HUES6 (cell line): ENCODE data around the gene METTL21A.

Experiments
- H3K27ac ChIP-seq: 2 replicates; pipeline ENCODE4 v1.7.0; 2013; ENCODE audit warnings: low read depth, mild to moderate bottlenecking, low read length, inconsistent platforms
- H3K27me3 ChIP-seq: 2 replicates; pipeline ENCODE4 v1.6.1; 2013; ENCODE audit warnings: low read length; ENCODE audit not compliant: control insufficient read depth, insufficient read depth
- H3K36me3 ChIP-seq: 2 replicates; pipeline ENCODE4 v1.6.1; 2013; ENCODE audit warnings: low read length; ENCODE audit not compliant: control insufficient read depth, insufficient read depth
- H3K4me1 ChIP-seq: 2 replicates; pipeline ENCODE4 v1.6.1; 2013; ENCODE audit warnings: low read length; ENCODE audit not compliant: control insufficient read depth, insufficient read depth
- H3K4me3 ChIP-seq: 2 replicates; pipeline ENCODE4 v1.5.1; 2013; ENCODE audit warnings: low read depth, low read length
- H3K9ac ChIP-seq: one replicate; pipeline ENCODE4 v1.6.1; 2013; ENCODE audit warnings: mild to moderate bottlenecking, low read length
- H3K9me3 ChIP-seq: 2 replicates; pipeline ENCODE4 v1.6.1; 2013; ENCODE audit warnings: low read depth, low read length; ENCODE audit not compliant: control insufficient read depth, insufficient read depth

The METTL21A gene

DNA sequence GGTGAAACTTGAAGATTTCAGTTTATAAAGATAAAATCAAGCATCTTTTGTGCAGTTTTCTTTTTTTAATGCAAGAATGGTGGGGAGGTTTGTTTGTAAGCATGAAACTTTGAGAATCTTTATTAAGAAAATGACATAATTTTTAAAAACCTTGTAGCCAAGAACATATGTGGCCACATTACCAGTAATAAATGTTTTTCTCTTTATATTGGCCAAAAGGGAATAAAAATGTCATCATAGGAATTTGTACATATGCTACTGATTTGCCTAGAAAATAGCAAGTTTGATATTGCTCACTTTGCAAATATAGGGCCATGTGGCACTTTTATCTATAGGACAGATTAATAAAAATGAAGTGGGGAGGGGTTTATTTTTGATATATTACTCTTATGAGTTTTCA, 25.6 kb downstream of the METTL21A start:
- Histone ChIP-seq H3K36me3 (peaks cover 38% of the 10 kb centered on the region), H3K27ac (no peak overlapping the region), H3K4me3 (no peak overlapping the region), H3K9ac (no peak overlapping the region), H3K4me1 (no peaks in the 10 kb centered on the region), H3K9me3 (no peaks in the 10 kb centered on the region), H3K27me3 (no peaks in the 10 kb centered on the region)

DNA sequence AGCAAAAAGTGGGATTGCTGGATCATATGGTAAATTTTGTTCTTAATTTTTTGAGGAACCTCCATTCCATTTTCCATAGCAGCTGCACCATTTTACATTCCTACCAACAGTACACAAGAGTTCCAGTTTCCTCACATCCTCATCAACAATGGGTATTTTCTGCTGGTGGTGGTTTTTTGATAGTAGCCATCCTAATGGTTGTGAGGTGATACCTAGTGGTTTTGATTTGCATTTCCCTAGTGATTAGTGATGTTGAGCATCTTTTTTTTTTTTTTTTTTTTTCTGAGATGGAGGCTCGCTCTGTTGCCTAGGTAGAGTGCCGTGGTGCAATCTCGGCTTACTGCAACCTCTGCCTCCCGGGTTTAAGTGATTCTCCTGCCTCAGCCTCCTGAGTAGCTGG, 30.5 kb downstream of the METTL21A start:
- Histone ChIP-seq H3K36me3 (peaks cover 70% of the 10 kb centered on the region), H3K9me3 (no peaks in the 10 kb centered on the region; the same call in 1 of the 2 replicates), H3K9ac (no peak overlapping the region), H3K4me3 (no peak overlapping the region), H3K27me3 (no peaks in the 10 kb centered on the region), H3K4me1 (no peaks in the 10 kb centered on the region), H3K27ac (no peak overlapping the region)

DNA sequence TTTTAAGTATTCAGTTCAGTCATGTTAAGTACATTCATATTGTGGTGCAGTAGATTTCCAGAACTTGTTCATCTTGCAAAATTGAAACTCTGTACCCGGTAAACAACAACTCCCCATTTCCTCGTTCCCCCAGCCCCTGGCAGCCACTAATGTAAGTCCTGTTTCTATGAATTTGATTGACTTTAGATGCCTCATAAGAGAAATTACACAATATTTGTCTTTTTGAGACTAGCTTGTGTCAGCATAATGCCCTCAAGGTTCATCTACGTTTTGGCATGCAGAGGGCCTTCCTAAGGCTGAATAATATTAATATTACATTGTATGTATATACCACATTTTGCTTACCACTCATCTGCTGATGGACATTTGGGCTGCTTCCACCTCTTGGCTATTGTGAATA, 30.9 kb downstream of the METTL21A start:
- no peaks in the 10 kb centered on the region for H3K27me3 ChIP-seq
- H3K4me1 ChIP-seq = no peaks in the 10 kb centered on the region
- H3K27ac ChIP-seq = no peak overlapping the region
- H3K4me3 ChIP-seq = no peak overlapping the region
- no peak overlapping the region for H3K9ac ChIP-seq
- H3K36me3 ChIP-seq = peaks cover 72% of the 10 kb centered on the region
- H3K9me3 ChIP-seq = no peaks in the 10 kb centered on the region; the same call in 1 of the 2 replicates

DNA sequence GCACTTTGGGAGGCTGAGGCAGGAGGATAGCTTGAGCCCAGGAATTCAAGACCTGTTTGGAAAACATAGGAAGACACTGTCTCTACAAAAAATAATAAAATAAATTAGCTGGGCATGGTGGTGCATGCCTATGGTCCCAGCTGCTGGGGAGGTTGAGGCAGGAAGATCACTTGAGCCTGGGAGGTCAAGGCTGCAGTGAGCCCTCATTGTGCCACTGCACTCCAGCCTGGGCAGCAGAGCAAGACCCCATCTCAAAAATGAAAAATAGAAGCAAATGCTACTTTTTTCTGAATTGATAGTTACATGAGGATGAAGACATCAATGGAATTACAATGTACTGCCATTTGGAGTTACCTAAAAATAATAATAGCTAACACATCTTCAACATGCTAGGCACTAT, 31.9 kb downstream of the METTL21A start:
- peaks cover 77% of the 10 kb centered on the region for H3K36me3 ChIP-seq
- H3K4me3 ChIP-seq = no peak overlapping the region
- no peaks in the 10 kb centered on the region for H3K27me3 ChIP-seq

DNA sequence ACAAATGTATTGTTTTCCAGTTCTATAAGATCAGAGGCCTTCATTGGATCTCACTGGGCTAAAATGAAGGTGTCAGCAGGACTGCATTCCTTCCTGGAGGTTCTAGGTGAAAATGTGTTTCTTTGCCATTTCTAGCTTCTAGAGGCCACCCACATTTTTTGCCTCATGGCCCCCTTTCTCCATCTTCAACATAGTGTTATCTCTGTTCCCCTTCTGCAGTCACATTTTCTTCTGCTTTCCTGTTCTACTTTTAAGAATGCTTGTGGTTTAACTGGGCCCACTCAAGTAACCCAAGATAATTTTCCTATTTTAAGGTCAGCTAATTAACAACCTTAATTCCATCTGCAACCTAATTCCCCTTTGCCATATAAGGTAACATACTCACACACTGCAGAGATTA, 36.1 kb downstream of the METTL21A start:
- Histone ChIP-seq H3K9ac (no peak overlapping the region), H3K27ac (no peak overlapping the region), H3K9me3 (no peaks in the 10 kb centered on the region; the same call in 1 of the 2 replicates), H3K4me1 (no peaks in the 10 kb centered on the region), H3K27me3 (no peaks in the 10 kb centered on the region), H3K4me3 (no peak overlapping the region), H3K36me3 (peaks cover 84% of the 10 kb centered on the region)

More for the DNA sequence above, 31.9 kb downstream of the METTL21A start:
- Histone ChIP-seq H3K27ac (no peak overlapping the region), H3K4me1 (no peaks in the 10 kb centered on the region), H3K9ac (no peak overlapping the region), H3K9me3 (no peaks in the 10 kb centered on the region; the same call in 1 of the 2 replicates)

DNA sequence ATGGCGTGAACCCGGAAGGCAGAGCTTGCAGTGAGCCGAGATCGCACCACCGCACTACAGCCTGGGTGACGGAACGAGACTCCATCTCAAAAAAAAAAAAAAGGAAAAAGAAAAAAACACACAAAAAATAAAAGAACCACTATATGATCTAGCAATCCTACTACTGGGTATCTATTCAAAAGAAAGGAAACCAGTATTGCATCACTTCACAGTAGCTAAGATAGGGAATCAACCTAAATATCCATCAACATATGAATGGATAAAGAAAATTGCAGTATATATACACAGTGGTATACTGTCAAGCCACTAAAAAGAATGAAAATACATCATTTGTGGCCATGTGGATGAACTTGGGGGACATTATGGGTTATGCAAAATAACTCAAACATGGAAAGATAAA, 37.9 kb downstream of the METTL21A start:
- Histone ChIP-seq H3K27me3 (no peaks in the 10 kb centered on the region), H3K36me3 (peaks cover 87% of the 10 kb centered on the region), H3K9me3 (no peaks in the 10 kb centered on the region; the same call in 1 of the 2 replicates), H3K27ac (no peak overlapping the region), H3K4me3 (no peak overlapping the region), H3K4me1 (no peaks in the 10 kb centered on the region), H3K9ac (no peak overlapping the region)

DNA sequence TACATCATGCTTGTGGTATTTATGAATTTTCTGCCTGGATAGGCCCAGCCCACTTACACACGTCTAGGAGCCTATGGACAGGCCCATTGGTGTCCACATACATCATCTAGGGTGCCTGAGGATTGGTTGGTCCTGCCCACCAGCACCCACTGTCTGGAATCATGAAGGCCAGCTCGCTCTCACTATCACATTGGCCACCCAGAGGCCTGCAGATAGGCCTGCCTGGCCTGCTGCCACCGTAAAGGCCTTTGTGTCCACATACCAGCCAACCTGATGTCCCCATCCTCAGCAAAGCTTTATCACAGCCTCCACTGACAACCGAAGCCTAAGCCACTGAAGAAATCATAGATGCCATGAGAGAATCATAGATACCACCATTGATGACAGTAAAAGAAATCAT, 40.2 kb downstream of the METTL21A start:
- H3K9me3 ChIP-seq = no peaks in the 10 kb centered on the region
- no peak overlapping the region for H3K4me3 ChIP-seq
- H3K4me1 ChIP-seq = no peaks in the 10 kb centered on the region
- no peaks in the 10 kb centered on the region for H3K27me3 ChIP-seq
- no peak overlapping the region for H3K27ac ChIP-seq
- peaks cover 90% of the 10 kb centered on the region for H3K36me3 ChIP-seq
- H3K9ac ChIP-seq = no peak overlapping the region

DNA sequence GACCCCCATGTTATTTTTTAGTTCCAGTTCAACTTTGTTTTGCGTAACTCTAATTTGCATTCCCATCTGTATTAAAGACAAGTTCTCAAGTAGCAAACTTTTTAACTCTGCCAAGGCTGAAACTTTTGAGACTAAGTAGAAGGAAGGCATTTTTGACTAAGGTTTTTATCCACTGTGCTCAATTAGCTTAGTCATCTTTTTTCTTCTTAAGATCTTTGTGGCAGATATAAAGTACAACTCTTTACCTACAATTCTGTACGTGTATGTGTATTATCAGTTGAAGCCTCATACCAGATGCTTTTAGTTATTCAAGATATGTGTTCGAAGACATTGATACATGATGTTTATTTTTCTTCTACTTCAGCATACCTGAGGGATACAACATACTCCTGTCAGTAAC, 53.8 kb downstream of the METTL21A start:
- H3K27ac ChIP-seq = no peak overlapping the region
- H3K9me3 ChIP-seq = no peaks in the 10 kb centered on the region
- H3K27me3 ChIP-seq = no peaks in the 10 kb centered on the region
- no peak overlapping the region for H3K4me3 ChIP-seq
- H3K9ac ChIP-seq = no peak overlapping the region
- H3K36me3 ChIP-seq = peaks cover 96% of the 10 kb centered on the region
- no peaks in the 10 kb centered on the region for H3K4me1 ChIP-seq

DNA sequence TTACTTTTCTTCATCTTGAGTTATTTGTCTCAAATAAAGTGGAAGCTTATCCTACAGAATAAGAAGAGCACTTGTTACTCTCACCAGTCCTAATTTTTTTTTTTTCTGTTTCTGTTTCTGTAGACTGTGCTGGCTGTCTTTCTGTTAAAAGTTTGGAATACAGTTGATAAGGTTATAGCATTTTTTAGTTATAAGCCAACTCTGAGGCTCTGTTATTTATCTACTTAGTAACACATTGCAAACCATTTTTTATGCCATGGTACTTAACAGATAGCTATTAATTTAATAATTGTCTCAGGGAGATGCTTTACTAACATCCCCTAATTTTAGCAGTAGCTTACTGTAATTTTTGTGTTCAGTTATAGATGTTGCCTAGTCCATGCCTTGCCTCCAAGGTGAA, 57.5 kb downstream of the METTL21A start:
- no peak overlapping the region for H3K9ac ChIP-seq
- no peak overlapping the region for H3K4me3 ChIP-seq
- peaks cover 90% of the 10 kb centered on the region for H3K36me3 ChIP-seq
- no peaks in the 10 kb centered on the region for H3K4me1 ChIP-seq
- H3K27ac ChIP-seq = no peak overlapping the region
- H3K9me3 ChIP-seq = no peaks in the 10 kb centered on the region
- no peaks in the 10 kb centered on the region for H3K27me3 ChIP-seq

DNA sequence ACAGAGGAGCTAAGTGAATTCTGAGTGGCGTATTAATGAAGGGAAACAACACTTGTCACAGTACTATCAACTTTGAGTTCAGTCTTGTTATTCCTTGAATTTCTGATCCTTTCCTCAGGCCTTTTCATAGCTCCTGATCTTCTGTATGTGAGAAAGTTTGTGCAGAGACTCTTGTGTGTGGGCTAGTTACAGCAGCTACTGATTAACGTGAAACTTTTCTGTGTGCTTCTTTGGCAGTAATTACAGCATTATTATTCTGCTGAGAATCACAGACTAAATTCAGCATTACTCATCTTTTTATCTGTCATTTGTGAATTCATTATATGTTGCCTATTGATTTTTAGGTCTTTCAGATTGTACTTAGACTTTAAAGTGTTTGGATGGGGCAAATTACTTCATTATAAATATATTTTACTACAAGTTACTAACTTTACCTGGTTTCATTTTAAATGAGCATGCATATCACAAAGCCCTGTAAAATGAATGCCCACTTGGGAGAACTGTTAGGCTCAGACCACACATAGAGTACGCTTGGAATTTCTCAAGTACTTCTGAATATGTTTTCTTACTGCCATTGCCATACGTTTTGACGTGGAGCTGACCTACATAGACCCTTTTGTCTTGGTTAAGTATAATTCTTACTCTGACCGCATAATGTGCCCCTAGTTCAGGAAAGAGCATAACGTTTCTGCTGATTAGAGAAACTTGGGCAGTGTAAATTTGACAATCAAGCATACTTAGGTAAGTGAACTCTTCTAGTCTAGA, 59.3 kb downstream of the METTL21A start:
- Histone ChIP-seq H3K27ac (no peak overlapping the region), H3K27me3 (no peaks in the 10 kb centered on the region), H3K9me3 (no peaks in the 10 kb centered on the region), H3K4me1 (0 out of 2 replicates have a peak, but pooled peaks cover 3% of the 10 kb centered on the region), H3K36me3 (peaks cover 87% of the 10 kb centered on the region), H3K4me3 (no peak overlapping the region), H3K9ac (no peak overlapping the region)
